DOHH2 (cell line): ENCODE data around the gene ZNF408.

ENCODE experiments used
- H3F3A ChIP-seq: fragments of 200-600 bp; sonication (generic), shearing (Covaris generic); 2 replicates; pipeline ENCODE4 v1.6.0; 2016; ENCODE audit warnings: antibody characterized with exemption, mild to moderate bottlenecking; ENCODE audit not compliant: control insufficient read depth, insufficient read depth
- H3K27ac ChIP-seq: fragments of 200-600 bp; sonication (generic); 2 replicates; pipeline ENCODE4 v1.5.1; 2014; ENCODE audit warnings: low read depth, mild to moderate bottlenecking, low read length, moderate library complexity
- H3K27me3 ChIP-seq: fragments of 200-600 bp; sonication (generic); 2 replicates; pipeline ENCODE4 v1.6.1; 2014; ENCODE audit warnings: mild to moderate bottlenecking, low read length, mixed read lengths; ENCODE audit not compliant: control insufficient read depth
- H3K36me3 ChIP-seq: fragments of 200-600 bp; sonication (generic); 2 replicates; pipeline ENCODE4 v1.6.1; 2014; ENCODE audit warnings: mild to moderate bottlenecking, low read length, moderate library complexity, mixed read lengths; ENCODE audit not compliant: control insufficient read depth
- H3K4me1 ChIP-seq: fragments of 200-600 bp; sonication (generic); 2 replicates; pipeline ENCODE4 v1.6.1; 2014; ENCODE audit warnings: mild to moderate bottlenecking, low read length, mixed read lengths; ENCODE audit not compliant: control insufficient read depth
- H3K4me2 ChIP-seq: fragments of 200-600 bp; sonication (generic); 2 replicates; pipeline ENCODE4 v1.6.0; 2014; ENCODE audit warnings: mild to moderate bottlenecking, low read length, moderate library complexity
- H3K4me3 ChIP-seq: fragments of 200-600 bp; sonication (generic); 2 replicates; pipeline ENCODE4 v1.5.1; 2014; ENCODE audit warnings: mild to moderate bottlenecking, low read length, mixed read lengths
- H3K79me2 ChIP-seq: fragments of 200-600 bp; sonication (generic); 2 replicates; pipeline ENCODE4 v1.6.1; 2014; ENCODE audit warnings: mild to moderate bottlenecking, low read length, mixed read lengths; ENCODE audit not compliant: control insufficient read depth
- H3K9me2 ChIP-seq: fragments of 200-600 bp; sonication (generic); replicated peaks from 2 replicates; pipeline ENCODE4 v1.6.1; 2014; ENCODE audit warnings: mild to moderate bottlenecking, low read length, mixed read lengths; ENCODE audit not compliant: control insufficient read depth
- H3K9me3 ChIP-seq: fragments of 200-600 bp; sonication (generic); 2 replicates; pipeline ENCODE4 v1.6.1; 2014; ENCODE audit warnings: antibody characterized with exemption, low read length, mixed read lengths; ENCODE audit not compliant: control insufficient read depth, insufficient read depth
- H4K20me1 ChIP-seq: fragments of 200-600 bp; sonication (generic); 2 replicates; pipeline ENCODE4 v1.6.0; 2014; ENCODE audit warnings: low read depth, mild to moderate bottlenecking, antibody characterized with exemption, low read length, moderate library complexity; ENCODE audit not compliant: control insufficient read depth, insufficient read depth
- EZH2phosphoT487 ChIP-seq: fragments of 200-600 bp; sonication (generic); IDR thresholded peaks from 2 replicates; pipeline ENCODE4 v1.6.1; 2017; ENCODE audit warnings: borderline replicate concordance, mild to moderate bottlenecking, antibody characterized with exemption, low read length, moderate library complexity, mixed read lengths
- TF ChIP-seq, protein P1 (sequence below): fragments of 200-600 bp; sonication (generic); IDR thresholded peaks from one replicate; pipeline ENCODE4 v1.5.1; 2014; ENCODE audit warnings: antibody characterized with exemption, mild to moderate bottlenecking, low read depth, low read length; ENCODE audit not compliant: poor library complexity, severe bottlenecking

Gene ZNF408

DNA sequence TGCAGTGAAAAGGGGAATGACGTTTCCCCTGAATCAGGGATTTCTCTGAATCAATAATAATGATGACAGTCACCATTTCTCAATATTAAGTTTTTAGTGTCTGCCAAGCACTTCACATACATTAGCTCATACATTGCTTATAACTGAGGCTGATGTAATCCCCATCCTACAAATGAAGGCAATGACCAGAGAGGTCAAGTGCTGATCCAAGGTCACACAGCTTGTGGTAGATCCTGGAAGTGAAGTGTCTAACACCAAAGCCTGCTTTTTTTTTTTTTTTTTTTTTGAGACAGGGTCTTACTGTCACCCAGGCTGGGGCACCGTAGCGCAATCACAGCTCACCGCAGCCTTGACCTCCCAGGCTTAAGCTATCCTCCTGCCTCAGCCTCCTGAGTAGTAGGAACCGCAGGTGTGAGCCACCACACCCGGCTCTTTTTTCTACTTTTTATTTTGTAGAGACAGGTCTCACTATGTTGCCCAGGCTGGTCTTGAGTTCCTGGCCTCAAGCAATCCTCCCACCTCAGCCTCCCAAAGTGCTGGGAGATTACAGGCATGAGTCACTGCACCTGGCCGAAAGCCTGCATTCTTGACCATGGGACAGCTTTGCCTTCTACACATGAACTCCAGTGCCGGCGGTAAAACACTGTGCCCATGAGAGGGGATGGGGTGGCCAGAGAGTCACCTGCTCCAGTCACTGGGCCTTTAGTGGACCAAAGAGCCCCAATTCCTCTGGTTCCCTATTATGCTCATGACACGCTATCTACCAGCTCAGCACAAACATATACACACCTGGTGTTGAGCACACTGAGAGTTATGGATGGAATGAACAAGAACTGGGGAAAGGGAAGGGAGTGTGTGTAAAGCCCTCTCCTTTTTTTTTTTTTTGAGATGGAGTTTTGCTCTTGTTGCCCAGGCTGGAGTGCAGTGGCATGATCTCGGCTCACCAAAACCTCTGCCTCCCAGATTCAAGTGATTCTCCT is 17.8 kb upstream of the ZNF408 start:
- Histone ChIP-seq H3K4me1 (no peaks in the 10 kb centered on the region), H3F3A (no peaks in the 10 kb centered on the region), H3K27ac (no peak overlapping the region), H3K27me3 (no peaks in the 10 kb centered on the region), H3K4me3 (no peak overlapping the region), H3K9me3 (no peaks in the 10 kb centered on the region), H3K9me2 (no peaks in the 10 kb centered on the region), H3K4me2 (no peak overlapping the region), H3K36me3 (peaks cover 42% of the 10 kb centered on the region), H3K79me2 (no peaks in the 10 kb centered on the region), H4K20me1 (no peaks in the 10 kb centered on the region)
- TF ChIP-seq EZH2phosphoT487, result no peak
- TF ChIP-seq, protein P1, sequence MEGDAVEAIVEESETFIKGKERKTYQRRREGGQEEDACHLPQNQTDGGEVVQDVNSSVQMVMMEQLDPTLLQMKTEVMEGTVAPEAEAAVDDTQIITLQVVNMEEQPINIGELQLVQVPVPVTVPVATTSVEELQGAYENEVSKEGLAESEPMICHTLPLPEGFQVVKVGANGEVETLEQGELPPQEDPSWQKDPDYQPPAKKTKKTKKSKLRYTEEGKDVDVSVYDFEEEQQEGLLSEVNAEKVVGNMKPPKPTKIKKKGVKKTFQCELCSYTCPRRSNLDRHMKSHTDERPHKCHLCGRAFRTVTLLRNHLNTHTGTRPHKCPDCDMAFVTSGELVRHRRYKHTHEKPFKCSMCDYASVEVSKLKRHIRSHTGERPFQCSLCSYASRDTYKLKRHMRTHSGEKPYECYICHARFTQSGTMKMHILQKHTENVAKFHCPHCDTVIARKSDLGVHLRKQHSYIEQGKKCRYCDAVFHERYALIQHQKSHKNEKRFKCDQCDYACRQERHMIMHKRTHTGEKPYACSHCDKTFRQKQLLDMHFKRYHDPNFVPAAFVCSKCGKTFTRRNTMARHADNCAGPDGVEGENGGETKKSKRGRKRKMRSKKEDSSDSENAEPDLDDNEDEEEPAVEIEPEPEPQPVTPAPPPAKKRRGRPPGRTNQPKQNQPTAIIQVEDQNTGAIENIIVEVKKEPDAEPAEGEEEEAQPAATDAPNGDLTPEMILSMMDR, result no peak

DNA sequence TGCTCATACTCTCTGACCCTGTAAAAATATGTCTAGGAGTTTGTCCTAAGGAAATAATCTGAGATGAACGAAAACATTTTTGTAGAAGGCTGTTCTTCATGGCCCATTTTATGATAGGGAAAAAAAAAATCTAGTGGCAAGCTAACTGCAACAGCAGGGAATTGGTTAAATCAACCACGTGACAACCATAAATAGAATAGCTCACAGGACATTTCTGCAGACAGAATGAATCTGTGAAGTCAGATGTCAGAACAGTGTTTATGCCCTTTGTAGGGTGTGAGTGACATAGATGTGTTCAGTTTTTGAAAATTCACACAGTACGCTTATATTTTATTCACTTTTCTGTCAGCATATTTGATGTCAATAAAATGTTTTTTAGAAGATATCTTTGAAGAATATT is 16.5 kb upstream of the ZNF408 start:
- H3K9me2 ChIP-seq, result no peaks in the 10 kb centered on the region
- no peaks in the 10 kb centered on the region for H3K27me3 ChIP-seq
- no peaks in the 10 kb centered on the region for H3K79me2 ChIP-seq
- H3K36me3 ChIP-seq, result peaks cover 30% of the 10 kb centered on the region
- H3K4me2 ChIP-seq, result no peak overlapping the region
- no peak overlapping the region for H3K4me3 ChIP-seq
- H3K4me1 ChIP-seq, result no peaks in the 10 kb centered on the region
- no peaks in the 10 kb centered on the region for H3F3A ChIP-seq
- H4K20me1 ChIP-seq, result no peaks in the 10 kb centered on the region
- no peak overlapping the region for H3K27ac ChIP-seq
- TF ChIP-seq EZH2phosphoT487, result no peak
- TF ChIP-seq, protein P1, result no peak
- H3K9me3 ChIP-seq, result no peaks in the 10 kb centered on the region

DNA sequence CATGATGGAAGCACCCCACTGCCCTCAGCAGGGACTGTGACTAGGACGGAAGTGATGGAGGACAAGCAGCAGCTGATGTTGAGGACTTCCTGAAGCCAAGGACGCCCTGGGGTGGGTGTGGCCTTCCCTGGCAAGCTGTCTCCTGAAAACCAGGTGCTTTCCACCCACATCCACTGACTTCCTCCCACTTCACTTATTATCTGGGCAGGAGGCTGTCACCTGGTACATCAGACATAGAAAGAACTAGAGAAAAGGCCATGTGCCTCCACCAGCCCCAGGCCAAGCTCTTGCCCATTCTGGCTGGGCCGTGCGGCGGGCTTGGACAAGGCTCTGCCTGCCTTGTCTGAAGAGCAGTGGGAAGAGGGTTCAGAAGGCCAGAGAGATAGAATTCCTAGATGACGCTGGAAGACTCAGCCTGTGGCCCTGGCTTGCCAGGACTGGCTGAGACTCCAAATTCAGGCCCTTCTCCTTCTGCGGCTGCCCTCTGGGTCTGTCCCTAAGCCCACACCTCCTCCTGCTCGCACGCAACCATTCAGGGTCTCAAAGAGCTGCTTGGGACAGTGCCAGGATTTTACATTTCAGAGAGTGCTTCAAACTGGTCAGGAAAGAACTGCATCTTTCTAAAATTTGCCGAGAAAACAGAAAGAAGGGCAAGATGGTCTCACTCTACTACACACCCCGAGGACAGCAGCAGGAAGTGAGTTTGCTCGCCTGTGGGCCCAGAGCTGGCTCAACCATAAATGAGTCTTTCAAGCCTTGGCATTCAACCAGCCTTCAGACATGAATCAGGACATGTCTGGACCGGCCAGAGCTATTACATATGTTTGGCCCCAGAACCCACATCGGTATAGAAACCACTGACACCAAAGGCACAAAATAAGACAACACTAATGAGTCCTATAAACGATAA is 13.7 kb upstream of the ZNF408 start:
- Histone ChIP-seq H4K20me1 (no peaks in the 10 kb centered on the region), H3K27ac (no peak overlapping the region), H3K9me3 (no peaks in the 10 kb centered on the region), H3K4me1 (no peaks in the 10 kb centered on the region), H3K27me3 (no peaks in the 10 kb centered on the region), H3F3A (no peaks in the 10 kb centered on the region), H3K9me2 (no peaks in the 10 kb centered on the region), H3K4me3 (no peak overlapping the region), H3K4me2 (no peak overlapping the region), H3K36me3 (peaks cover 15% of the 10 kb centered on the region), H3K79me2 (no peaks in the 10 kb centered on the region)
- TF ChIP-seq, protein P1, result no peak
- no peak for TF ChIP-seq EZH2phosphoT487
